ENCODE results near the gene MGP. TPM values are rescaled to one million over a fixed set of nuclear protein-coding genes. Genes with fewer than 3 reads are reported as not detected.

Gene MGP
- total and polyA plus RNA-seq, 2 of the 13 experiments (the other 11 are each of a cell fraction or from before 2014, with no cell fraction given), result not detected

GRCh38 chr12:14905269-14906004 is 19.8 kb upstream of the MGP start:
- WGBS (ENCODE audit: low lambda C conversion rate), result 49% methylated on average over 5 of the region's 5 CpGs
- ChIA-PET CTCF (ENCODE audit: low intra/inter-chr PET ratio, low total read pairs) (no interaction called here), POLR2A (no interaction called here)
- no peak overlapping the region for H3K4me3 ChIP-seq (replicated peaks in 1 of 3; ENCODE audit: insufficient read depth in 1 of 3, low read depth in 2 of 3, low read length in 3 of 3)
- no peak overlapping the region for H3K27ac ChIP-seq (ENCODE audit: extremely low read length, insufficient read depth, low read length)
- no peaks in the 10 kb centered on the region for H4K20me1 ChIP-seq (ENCODE audit: insufficient read depth, low read length)
- no peak overlapping the region for H3K9ac ChIP-seq (ENCODE audit: insufficient read depth, low read depth, low read length)
- DNase-seq (ENCODE audit: low spot score) (no peak), ATAC-seq (no peak), FAIRE-seq (no peak)
- TF ChIP-seq MEIS1 (CRISPR knock-in tag; IDR thresholded peaks at IDR 0.05; ENCODE audit: borderline replicate concordance) (no peak), KLF15 (CRISPR knock-in tag; IDR thresholded peaks at IDR 0.05; ENCODE audit: borderline replicate concordance) (no peak), NR2F1 (CRISPR knock-in tag; IDR thresholded peaks at IDR 0.05) (no peak), ZFP90 (CRISPR knock-in tag; IDR thresholded peaks at IDR 0.05; ENCODE audit: borderline replicate concordance) (no peak), PBX3 (CRISPR knock-in tag; IDR thresholded peaks at IDR 0.05; ENCODE audit: borderline replicate concordance) (no peak), GTF2F1 (IDR thresholded peaks at IDR 0.05; ENCODE audit: low read length) (no peak), TCF7 (IDR thresholded peaks at IDR 0.05; ENCODE audit: low read depth) (no peak)
- no peaks in the 10 kb centered on the region for H3K79me2 ChIP-seq (ENCODE audit: insufficient read depth, low read length)
- in situ Hi-C loops (cut with HindIII; ENCODE audit: extremely low pct_ligation_motif_present, low pct_unique_long_range_greater_than_20kb), result no loop called here
- BruUV-seq (replicated peaks), result no TSS peak
- no peaks in the 10 kb centered on the region for H3K9me3 ChIP-seq (ENCODE audit: low read length)
- no peaks in the 10 kb centered on the region for H3K27me3 ChIP-seq (ENCODE audit: control insufficient read depth in 1 of 2, insufficient read depth in 2 of 2, low read length in 2 of 2)
- H3K4me2 ChIP-seq (ENCODE audit: low read depth, low read length), result no peak overlapping the region
- no peaks in the 10 kb centered on the region for H3K4me1 ChIP-seq (ENCODE audit: insufficient read depth, low read length)
- no peaks in the 10 kb centered on the region for H3K36me3 ChIP-seq (replicated peaks in 1 of 2; ENCODE audit: control insufficient read depth in 1 of 2, insufficient read depth in 2 of 2, low read length in 2 of 2)
- intact Hi-C loops (cut with micrococcal nuclease; ENCODE audit: unreplicated experiment), result no loop called here
- H2AFZ ChIP-seq (ENCODE audit: low read length), result no peak overlapping the region
